ENCODE data around the gene OR52D1.

The OR52D1 gene

DNA sequence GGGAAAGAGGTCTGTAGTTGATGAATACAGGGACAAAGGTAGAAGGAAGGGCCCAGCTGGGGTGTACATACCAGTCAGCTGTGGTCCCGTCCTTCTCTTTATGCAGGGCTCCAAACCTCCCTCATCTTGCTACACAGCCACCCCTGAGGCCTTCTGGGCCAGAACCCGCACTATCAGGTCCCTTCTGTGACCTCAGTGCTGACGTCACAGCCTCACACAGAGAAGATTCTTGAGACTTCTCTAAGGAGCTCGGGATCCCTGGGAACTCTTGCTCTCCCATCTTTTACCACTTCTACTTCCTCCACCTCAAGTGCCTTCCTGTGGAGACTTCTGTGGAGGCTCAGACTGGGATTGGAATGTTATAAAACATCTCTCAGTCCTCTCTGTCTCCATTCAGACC lies 21.3 kb downstream of the OR52D1 start, which contains the start of gene UBQLN3:
Gene UBQLN3 (minus strand): TSS at position 155 of the 400 bp plus-strand sequence. CDS start 399 bp downstream, outside the sequence.
- no peak for DNase-seq (ENCODE audit: low read depth in 2 of 2)

DNA sequence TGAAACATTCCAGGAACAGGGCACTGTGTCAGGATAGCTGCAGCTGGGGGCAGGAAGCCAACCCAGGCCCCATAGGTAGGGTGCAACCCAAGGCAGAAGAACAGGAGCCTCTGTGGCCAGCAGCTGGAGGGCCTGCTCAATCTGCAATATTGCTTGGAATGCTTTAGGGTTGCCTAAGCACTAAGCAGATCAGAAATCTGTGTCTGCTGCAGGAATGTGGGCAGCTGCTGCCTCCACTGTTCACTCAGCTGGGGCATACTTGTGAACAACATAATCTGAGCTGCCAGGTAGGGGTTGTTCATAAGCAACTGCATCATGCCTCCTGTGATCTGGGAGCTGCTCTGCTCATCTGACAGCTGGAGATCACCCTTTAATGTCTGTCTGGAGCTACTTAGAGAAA lies 26.4 kb downstream of the OR52D1 start:
- DNase-seq (ENCODE audit: low read depth in 2 of 2): no peak

- DNase-seq (ENCODE audit: low read depth in 2 of 2): no peak
Measured at GRCh38 chr11:5516599-5516998, 28.1 kb downstream of the OR52D1 start, which contains the start of gene UBQLNL. Gene UBQLNL (minus strand): TSS chr11:5516699. CDS start chr11:5516441, 258 bp downstream.

GRCh38 chr11:5521540-5521939 lies 33.1 kb downstream of the OR52D1 start:
- DNase-seq (ENCODE audit: low read depth in 2 of 2): no peak

DNA sequence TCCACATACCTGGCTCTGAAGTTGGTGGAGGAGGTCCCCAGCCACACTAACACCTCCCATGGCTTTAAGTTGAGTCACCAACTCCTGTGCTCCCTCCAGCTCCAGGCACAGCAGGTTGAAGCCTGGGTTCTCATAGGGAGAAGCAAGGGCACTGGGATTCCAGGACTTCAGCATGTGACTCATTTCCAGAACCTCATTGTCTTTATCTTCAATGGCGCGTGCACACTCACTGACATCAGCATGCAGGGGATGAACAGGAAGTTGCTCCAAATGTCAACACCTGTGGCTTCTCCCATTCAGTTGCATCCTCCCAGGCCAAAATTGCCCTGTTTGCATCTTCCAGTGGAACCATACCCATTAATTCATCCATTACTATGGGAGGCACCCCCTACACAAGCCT lies 33.8 kb downstream of the OR52D1 start:
- DNase-seq (ENCODE audit: low read depth in 2 of 2): no peak

- DNase-seq (ENCODE audit: low read depth in 2 of 2): no peak
Measured at GRCh38 chr11:5524756-5525155, 36.3 kb downstream of the OR52D1 start.

- DNase-seq (ENCODE audit: low read depth in 2 of 2): no peak
Measured at GRCh38 chr11:5527716-5528115, 39.2 kb downstream of the OR52D1 start.

DNA sequence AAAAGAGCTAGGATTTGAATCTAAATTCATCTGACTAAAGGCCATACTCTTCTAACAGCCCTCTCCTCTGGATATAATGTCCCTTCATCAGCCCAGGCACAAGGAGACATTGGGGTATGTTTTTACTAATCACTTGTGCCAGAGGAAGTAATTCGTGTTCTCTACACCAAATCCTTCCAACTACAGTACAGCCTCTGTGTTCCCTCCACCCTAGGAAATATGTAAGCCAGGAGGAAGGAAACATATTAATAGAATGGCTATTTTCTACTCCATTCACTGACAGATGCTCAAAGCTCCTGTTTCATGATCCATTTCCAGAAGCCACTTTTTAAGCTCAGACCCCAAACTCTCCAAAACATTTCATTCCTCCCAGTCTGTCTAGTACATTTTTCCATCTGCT lies 40.0 kb downstream of the OR52D1 start:
- DNase-seq (ENCODE audit: low read depth in 2 of 2): no peak

DNA sequence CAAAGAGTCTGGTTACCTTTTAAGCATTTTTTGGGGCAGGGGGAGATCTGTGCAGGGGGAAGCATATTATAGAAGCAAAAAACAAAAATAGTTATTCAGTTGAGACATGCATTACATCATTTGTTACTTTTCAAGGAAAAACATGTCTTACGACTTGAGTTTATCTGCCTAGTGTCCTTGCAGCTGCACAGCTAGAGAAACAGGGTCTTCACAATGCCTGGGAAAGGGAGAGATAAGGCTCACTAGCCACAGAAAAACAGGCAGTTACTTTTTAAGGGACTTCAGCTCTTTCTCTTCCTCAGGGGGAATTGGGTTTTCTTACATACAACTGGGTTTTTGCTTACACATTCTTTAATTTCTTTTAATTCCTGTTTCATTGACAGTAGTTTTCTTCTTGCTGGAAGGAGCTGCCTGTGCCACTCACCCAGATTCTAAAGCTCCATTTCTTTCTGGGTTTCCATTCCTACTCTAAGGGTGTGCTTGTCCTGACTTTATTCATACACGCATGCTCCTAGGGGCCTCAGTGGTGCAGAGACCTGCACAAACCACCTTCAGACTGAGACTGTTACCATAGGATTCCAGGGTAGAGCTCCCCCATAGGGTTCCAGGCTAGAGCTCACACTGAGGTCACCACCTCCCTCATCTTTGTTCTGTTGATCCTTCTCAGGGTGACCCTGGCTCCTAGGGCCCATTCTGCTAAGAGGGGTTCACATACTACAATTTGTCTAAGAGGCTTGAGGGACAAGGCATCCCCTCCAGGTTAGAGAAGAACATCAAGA lies 42.8 kb downstream of the OR52D1 start:
- no peak for DNase-seq (ENCODE audit: low read depth in 2 of 2)

GRCh38 chr11:5534046-5534445 lies 45.6 kb downstream of the OR52D1 start:
- DNase-seq (ENCODE audit: low read depth in 2 of 2): no peak

DNA sequence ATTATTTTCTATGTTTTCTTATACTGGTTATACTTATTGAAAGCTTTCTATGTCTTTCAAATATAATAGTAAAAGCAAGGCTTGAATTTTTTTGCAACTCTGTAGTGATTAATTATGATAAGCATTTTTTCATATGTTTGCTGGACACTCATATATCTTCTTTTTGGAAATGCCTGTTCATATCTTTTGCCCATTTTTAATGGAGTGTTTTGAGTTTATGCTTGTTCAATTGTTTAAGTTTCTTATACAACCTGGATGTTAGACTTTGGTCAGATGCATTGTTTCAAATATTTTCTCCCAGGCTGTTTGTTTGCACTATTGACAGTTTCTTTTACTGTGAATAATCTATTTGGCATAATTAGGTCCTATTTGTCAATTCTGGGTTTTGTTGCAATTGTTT lies 48.0 kb downstream of the OR52D1 start:
- DNase-seq (ENCODE audit: low read depth in 2 of 2): no peak

All from stimulated activated CD4-positive, alpha-beta T cell treated with anti-CD3 and anti-CD28 coated beads, Interleukin-1b, Interleukin-23, amount 100 ng/mL, for 4 hours (primary cell).